Mucosa of rectum (tissue), 2 donors: Measurements from ENCODE around the gene TTC39A.
"Not testable (repeated sequence)": the region's sequence is repeated elsewhere in the genome, so short reads cannot be mapped to it uniquely, and the experiment has no call there.

Experiments
- H3K27ac ChIP-seq, 2 donors: one replicate each; pipeline ENCODE4 v1.7.0; 2013; ENCODE audit warnings: inconsistent platforms in 2 of 2, low read depth in 2 of 2, low read length in 2 of 2
- H3K27me3 ChIP-seq, 2 donors: one replicate each; pipeline ENCODE4 v1.7.0; 2013; ENCODE audit warnings: low read length in 2 of 2; ENCODE audit not compliant: control insufficient read depth in 2 of 2, insufficient read depth in 2 of 2
- H3K36me3 ChIP-seq, 2 donors: one replicate each; pipeline ENCODE4 v1.7.0; 2013; ENCODE audit warnings: low read length in 2 of 2; ENCODE audit not compliant: control insufficient read depth in 2 of 2, insufficient read depth in 2 of 2
- H3K4me1 ChIP-seq, 2 donors: one replicate each; pipeline ENCODE4 v1.7.0; 2013; ENCODE audit warnings: low read length in 2 of 2, mild to moderate bottlenecking in 1 of 2; ENCODE audit not compliant: control insufficient read depth in 2 of 2, insufficient read depth in 2 of 2
- H3K4me3 ChIP-seq, 2 donors: one replicate each; pipeline ENCODE4 v1.7.0; 2013; ENCODE audit warnings: low read length in 2 of 2
- H3K9ac ChIP-seq, 2 donors: one replicate each; pipeline ENCODE4 v1.7.0; 2013; ENCODE audit warnings: low read length in 2 of 2, low read depth in 1 of 2, mild to moderate bottlenecking in 1 of 2
- H3K9me3 ChIP-seq, 2 donors: one replicate each; pipeline ENCODE4 v1.7.0; 2013; ENCODE audit warnings: low read length in 2 of 2; ENCODE audit not compliant: control insufficient read depth in 2 of 2
- donor health status: healthy.
- donor health status: Normal muscosa, but diverticular disease.

The TTC39A gene

GRCh38 chr1:51326839-51327238, 3.5 kb downstream of the TTC39A start:
- H3K4me3 ChIP-seq = no peak overlapping the region
- no peaks in the 10 kb centered on the region for H3K36me3 ChIP-seq
- no peak overlapping the region for H3K9ac ChIP-seq
- H3K27ac ChIP-seq = no peak overlapping the region
- H3K4me1 ChIP-seq = peaks cover 22 to 27% of the 10 kb centered on the region in 2 donors
- no peaks in the 10 kb centered on the region for H3K9me3 ChIP-seq
- no peaks in the 10 kb centered on the region for H3K27me3 ChIP-seq

- Histone ChIP-seq H3K27ac (no peak overlapping the region), H3K4me3 (no peak overlapping the region), H3K27me3 (no peaks in the 10 kb centered on the region), H3K36me3 (no peaks in the 10 kb centered on the region), H3K9me3 (no peaks in the 10 kb centered on the region), H3K4me1 (peaks cover 20 to 25% of the 10 kb centered on the region in 2 donors), H3K9ac (no peak overlapping the region)
Measured at GRCh38 chr1:51325878-51326755, 4.2 kb downstream of the TTC39A start.

- Histone ChIP-seq H3K4me3 (no peak overlapping the region), H3K36me3 (no peaks in the 10 kb centered on the region), H3K4me1 (peaks cover 15 to 22% of the 10 kb centered on the region in 2 donors), H3K27ac (no peak overlapping the region), H3K9me3 (no peaks in the 10 kb centered on the region), H3K27me3 (no peaks in the 10 kb centered on the region), H3K9ac (no peak overlapping the region)
Measured at GRCh38 chr1:51325391-51325790, 5.0 kb downstream of the TTC39A start.

- not testable (repeated sequence) for H3K27ac ChIP-seq, H3K36me3 ChIP-seq, H3K9ac ChIP-seq, H3K9me3 ChIP-seq, H3K4me3 ChIP-seq, H3K27me3 ChIP-seq
- peaks cover 15 to 22% of the 10 kb centered on the region in 2 donors for H3K4me1 ChIP-seq
Measured at GRCh38 chr1:51325011-51325385, 5.4 kb downstream of the TTC39A start.

GRCh38 chr1:51324251-51325010, 5.9 kb downstream of the TTC39A start:
- no peak overlapping the region for H3K27ac ChIP-seq
- no peaks in the 10 kb centered on the region for H3K9me3 ChIP-seq
- no peaks in the 10 kb centered on the region for H3K27me3 ChIP-seq

GRCh38 chr1:51323778-51324177, 6.6 kb downstream of the TTC39A start:
- H3K9ac ChIP-seq = no peak overlapping the region
- no peak overlapping the region for H3K4me3 ChIP-seq

More at GRCh38 chr1:51324251-51325010, 5.9 kb downstream of the TTC39A start:
- Histone ChIP-seq H3K4me3 (no peak overlapping the region), H3K36me3 (no peaks in the 10 kb centered on the region), H3K4me1 (peaks cover 12 to 20% of the 10 kb centered on the region in 2 donors), H3K9ac (no peak overlapping the region)

GRCh38 chr1:51322417-51323101, 7.8 kb downstream of the TTC39A start:
- peaks cover 4 to 11% of the 10 kb centered on the region in 2 donors for H3K4me1 ChIP-seq
- H3K27ac ChIP-seq = no peak overlapping the region
- H3K4me3 ChIP-seq = no peak overlapping the region
- no peaks in the 10 kb centered on the region for H3K36me3 ChIP-seq
- no peaks in the 10 kb centered on the region for H3K27me3 ChIP-seq
- no peaks in the 10 kb centered on the region for H3K9me3 ChIP-seq
- no peak overlapping the region for H3K9ac ChIP-seq

More at GRCh38 chr1:51323778-51324177, 6.6 kb downstream of the TTC39A start:
- no peaks in the 10 kb centered on the region for H3K9me3 ChIP-seq
- no peak overlapping the region for H3K27ac ChIP-seq
- peaks cover 6 to 13% of the 10 kb centered on the region in 2 donors for H3K4me1 ChIP-seq
- H3K36me3 ChIP-seq = no peaks in the 10 kb centered on the region
- no peaks in the 10 kb centered on the region for H3K27me3 ChIP-seq

- no peak overlapping the region for H3K9ac ChIP-seq
Measured at GRCh38 chr1:51321924-51322280, 8.5 kb downstream of the TTC39A start.

GRCh38 chr1:51320967-51321923, 9.1 kb downstream of the TTC39A start:
- Histone ChIP-seq H3K9ac (no peak overlapping the region), H3K4me3 (no peak overlapping the region), H3K36me3 (no peaks in the 10 kb centered on the region)

More at GRCh38 chr1:51321924-51322280, 8.5 kb downstream of the TTC39A start:
- Histone ChIP-seq H3K36me3 (no peaks in the 10 kb centered on the region), H3K27ac (peak overlapping the region; percentile 50 to 57), H3K9me3 (no peaks in the 10 kb centered on the region), H3K27me3 (no peaks in the 10 kb centered on the region), H3K4me3 (no peak overlapping the region), H3K4me1 (peaks cover 5 to 11% of the 10 kb centered on the region in 2 donors)

More at GRCh38 chr1:51320967-51321923, 9.1 kb downstream of the TTC39A start:
- Histone ChIP-seq H3K4me1 (peaks cover 7 to 11% of the 10 kb centered on the region in 2 donors), H3K27me3 (no peaks in the 10 kb centered on the region), H3K9me3 (no peaks in the 10 kb centered on the region), H3K27ac (peak overlapping the region; percentile 50 to 57)
